GM06990 (cell line): ENCODE data around the gene TTLL5.

ENCODE experiments used
- DNase-seq: peaks from one replicate; pipeline ENCODE4 v3.0.0-alpha.2; 2011; ENCODE audit not compliant: insufficient read length; ENCODE audit errors: extremely low read depth
- H3K27me3 ChIP-seq: replicated peaks from 2 replicates; pipeline ENCODE4 v1.6.0; 2011; ENCODE audit warnings: low read length; ENCODE audit not compliant: control insufficient read depth, insufficient read depth
- H3K36me3 ChIP-seq: 2 replicates; pipeline ENCODE4 v1.5.1; 2011; ENCODE audit warnings: low read length; ENCODE audit not compliant: control insufficient read depth, insufficient read depth
- H3K4me3 ChIP-seq: replicated peaks from 2 replicates; pipeline ENCODE4 v1.5.1; 2011; ENCODE audit warnings: low read depth, mild to moderate bottlenecking, control low read depth, low read length
- TF ChIP-seq, protein P1 (sequence below): IDR thresholded peaks from 2 replicates; pipeline ENCODE4 v1.5.1; 2011; ENCODE audit warnings: low read length, control low read depth, mild to moderate bottlenecking, inconsistent platforms; ENCODE audit not compliant: insufficient read depth, poor library complexity, severe bottlenecking

Gene TTLL5

DNA sequence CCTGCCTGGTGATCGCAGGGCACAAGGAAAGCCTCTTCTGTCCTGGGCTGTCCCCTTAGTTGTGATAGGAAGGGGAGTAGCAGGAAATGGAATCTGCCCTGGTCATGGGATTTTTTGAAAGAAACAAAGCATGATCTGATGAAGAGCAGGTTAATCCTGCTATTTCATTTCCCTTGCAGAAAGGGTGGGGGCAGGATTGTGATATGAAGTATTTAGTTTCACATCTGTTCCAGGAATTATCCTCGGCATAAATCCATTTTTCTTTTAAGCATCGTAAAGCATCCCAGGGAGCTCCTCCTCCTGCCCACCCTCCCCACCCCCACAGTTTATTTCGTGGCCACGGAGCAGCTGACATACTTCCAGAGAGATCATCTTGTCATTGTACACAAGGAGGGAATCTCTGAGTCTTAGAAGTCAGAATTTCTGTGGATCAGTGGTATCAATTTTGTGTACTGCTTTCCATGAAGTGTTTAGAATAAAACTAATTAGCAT lies 267.7 kb downstream of the TTLL5 start:
- TF ChIP-seq, protein P1, sequence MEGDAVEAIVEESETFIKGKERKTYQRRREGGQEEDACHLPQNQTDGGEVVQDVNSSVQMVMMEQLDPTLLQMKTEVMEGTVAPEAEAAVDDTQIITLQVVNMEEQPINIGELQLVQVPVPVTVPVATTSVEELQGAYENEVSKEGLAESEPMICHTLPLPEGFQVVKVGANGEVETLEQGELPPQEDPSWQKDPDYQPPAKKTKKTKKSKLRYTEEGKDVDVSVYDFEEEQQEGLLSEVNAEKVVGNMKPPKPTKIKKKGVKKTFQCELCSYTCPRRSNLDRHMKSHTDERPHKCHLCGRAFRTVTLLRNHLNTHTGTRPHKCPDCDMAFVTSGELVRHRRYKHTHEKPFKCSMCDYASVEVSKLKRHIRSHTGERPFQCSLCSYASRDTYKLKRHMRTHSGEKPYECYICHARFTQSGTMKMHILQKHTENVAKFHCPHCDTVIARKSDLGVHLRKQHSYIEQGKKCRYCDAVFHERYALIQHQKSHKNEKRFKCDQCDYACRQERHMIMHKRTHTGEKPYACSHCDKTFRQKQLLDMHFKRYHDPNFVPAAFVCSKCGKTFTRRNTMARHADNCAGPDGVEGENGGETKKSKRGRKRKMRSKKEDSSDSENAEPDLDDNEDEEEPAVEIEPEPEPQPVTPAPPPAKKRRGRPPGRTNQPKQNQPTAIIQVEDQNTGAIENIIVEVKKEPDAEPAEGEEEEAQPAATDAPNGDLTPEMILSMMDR = no peak
- Histone ChIP-seq H3K4me3 (no peak overlapping the region), H3K27me3 (no peaks in the 10 kb centered on the region), H3K36me3 (no peaks in the 10 kb centered on the region; the same call in 1 of the 2 replicates)
- DNase-seq = no peak

DNA sequence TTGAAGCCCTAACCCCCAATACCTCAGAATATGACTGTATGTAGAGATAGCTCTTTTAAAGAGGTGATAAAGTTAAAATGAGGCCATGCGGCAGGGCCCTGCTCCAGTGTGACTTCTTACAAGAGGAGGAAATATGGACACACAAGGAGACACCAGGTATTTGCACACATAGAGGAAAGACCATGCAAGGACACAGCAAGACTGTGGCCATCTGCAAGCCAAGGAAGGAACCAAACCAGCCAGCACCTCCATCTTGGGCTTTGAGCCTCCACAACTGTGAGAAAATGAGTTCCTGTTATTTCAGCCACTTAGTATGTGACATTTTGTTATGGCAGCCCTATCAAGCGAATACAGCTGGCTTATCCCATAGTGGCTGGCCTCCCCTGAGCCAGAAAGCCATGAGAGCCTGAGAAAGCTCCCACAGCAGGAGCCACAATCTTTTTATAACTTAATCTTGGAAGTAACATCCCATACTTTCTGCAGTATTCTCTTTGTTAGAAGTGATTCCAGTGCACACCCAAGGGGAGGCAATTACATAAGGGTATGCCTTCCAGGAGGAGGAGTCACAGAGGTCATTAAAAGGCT lies 272.8 kb downstream of the TTLL5 start:
- no peaks in the 10 kb centered on the region for H3K27me3 ChIP-seq
- TF ChIP-seq, protein P1 = no peak
- no peak for DNase-seq
- no peak overlapping the region for H3K4me3 ChIP-seq
- no peaks in the 10 kb centered on the region; the same call in none of the 2 replicates for H3K36me3 ChIP-seq

DNA sequence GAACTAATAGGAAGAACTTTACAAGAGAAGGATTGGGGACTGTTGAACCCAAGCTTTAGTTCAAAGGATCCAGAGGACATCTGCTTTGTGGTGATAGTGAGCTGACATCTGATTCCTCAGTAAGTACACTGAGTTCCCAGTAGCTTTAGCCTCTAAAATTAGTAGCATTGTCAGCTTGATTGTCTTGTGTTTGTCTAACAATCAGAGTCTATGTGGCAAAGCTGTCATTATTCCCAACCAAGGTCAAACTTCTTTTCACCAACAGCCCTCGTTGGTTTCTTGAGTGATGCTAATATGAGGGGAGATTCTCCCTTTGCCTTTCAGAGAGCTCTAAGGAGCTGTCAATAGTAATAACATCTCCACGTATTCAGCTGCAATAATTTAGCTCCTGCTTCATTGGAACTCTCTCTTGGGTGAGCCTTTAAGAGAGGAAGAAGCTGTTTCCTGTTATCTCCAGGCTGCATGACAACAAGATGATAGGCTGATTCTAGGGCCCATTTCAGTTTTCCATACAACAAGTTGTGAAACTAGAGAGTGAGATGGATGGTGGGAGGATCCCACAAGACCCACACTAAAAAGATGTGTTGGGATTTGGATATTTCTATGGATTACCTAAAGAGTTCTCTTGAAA lies 274.1 kb downstream of the TTLL5 start:
- TF ChIP-seq, protein P1 = no peak

DNA sequence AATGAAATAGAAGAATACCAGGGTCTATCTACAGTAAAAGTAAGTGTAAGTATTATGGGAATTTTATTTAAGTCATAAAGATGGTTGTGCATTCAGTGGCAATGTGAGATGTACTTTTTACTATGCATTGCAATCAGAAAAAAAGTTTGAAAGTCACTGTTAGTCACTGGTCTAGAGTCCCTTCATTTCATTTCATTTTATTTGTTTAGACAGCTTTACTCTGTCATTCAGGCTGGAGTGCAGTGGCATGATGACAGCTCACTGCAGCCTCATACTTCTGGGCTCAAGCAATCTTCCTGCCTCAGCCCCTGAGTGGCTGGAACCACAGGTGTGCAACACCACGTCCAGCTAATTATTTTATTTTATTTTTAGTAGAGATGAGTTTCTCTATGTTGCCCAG lies 278.2 kb downstream of the TTLL5 start:
- Histone ChIP-seq H3K36me3 (no peaks in the 10 kb centered on the region; the same call in 1 of the 2 replicates), H3K4me3 (no peak overlapping the region), H3K27me3 (no peaks in the 10 kb centered on the region)
- TF ChIP-seq, protein P1 = no peak
- DNase-seq = no peak

More for the DNA sequence above, 274.1 kb downstream of the TTLL5 start:
- no peaks in the 10 kb centered on the region for H3K27me3 ChIP-seq
- H3K36me3 ChIP-seq = no peaks in the 10 kb centered on the region; the same call in none of the 2 replicates
- no peak for DNase-seq
- H3K4me3 ChIP-seq = no peak overlapping the region

DNA sequence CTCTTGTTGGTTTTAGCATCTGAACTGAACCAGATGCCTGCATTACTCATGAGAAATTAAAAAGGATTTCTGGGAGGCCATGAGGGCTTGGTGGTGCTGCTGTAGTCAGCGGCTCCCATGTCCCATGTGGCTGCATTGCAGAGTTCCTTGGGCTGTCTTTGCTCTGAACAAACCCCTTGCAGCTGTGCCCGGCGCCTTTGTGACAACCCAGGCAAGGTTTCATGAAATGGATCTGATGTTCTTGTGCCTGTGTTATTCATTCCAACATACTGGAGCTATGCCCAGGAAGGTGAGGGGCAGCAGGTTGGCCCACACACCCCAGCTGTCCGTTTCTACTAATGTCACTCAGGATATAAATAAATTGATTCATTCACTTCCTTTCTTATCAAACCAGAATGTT lies 280.0 kb downstream of the TTLL5 start:
- H3K4me3 ChIP-seq = no peak overlapping the region
- no peak for DNase-seq
- TF ChIP-seq, protein P1 = no peak
- H3K27me3 ChIP-seq = no peaks in the 10 kb centered on the region
- H3K36me3 ChIP-seq = no peaks in the 10 kb centered on the region; the same call in 1 of the 2 replicates
